ENCODE measurements around the gene SLC22A4. TPM values are rescaled to one million over a fixed set of nuclear protein-coding genes. Genes with fewer than 3 reads are reported as not detected.

Gene SLC22A4
- total RNA-seq, 2 experiments from 2014 or later, result 0.16 to 0.22 TPM

- H3K27me3 Mint-ChIP-seq, result peaks cover 28% of the 10 kb centered on the region
- TF ChIP-seq CTCF (IDR thresholded peaks at IDR 0.05), result no peak
These were observed 16.9 kb upstream of the SLC22A4 start for GRCh38 chr5:132277256-132277655.

GRCh38 chr5:132277971-132278853 is 16.0 kb upstream of the SLC22A4 start:
- H3K4me3 Mint-ChIP-seq, result no peak overlapping the region
- ChIA-PET CTCF (no interaction called here), POLR2A (no interaction called here)
- H3K36me3 Mint-ChIP-seq (ENCODE audit: low read depth), result no peaks in the 10 kb centered on the region
- H3K27ac Mint-ChIP-seq, result no peak overlapping the region
- Histone ChIP-seq H3K9me3 (ENCODE audit: control insufficient read depth in 1 of 2, insufficient read depth in 1 of 2, low read length in 2 of 2) (no peaks in the 10 kb centered on the region), H3K27me3 (ENCODE audit: control insufficient read depth in 1 of 2, insufficient read depth in 2 of 2, low read length in 2 of 2) (no peaks in the 10 kb centered on the region), H3K4me1 (ENCODE audit: insufficient read depth, low read length) (no peaks in the 10 kb centered on the region), H3K27ac (ENCODE audit: low read depth in 1 of 2, low read length in 2 of 2) (no peak overlapping the region), H3K36me3 (ENCODE audit: insufficient read depth, low read length) (no peaks in the 10 kb centered on the region), H3K4me3 (ENCODE audit: low read length) (no peak overlapping the region)
- intact Hi-C loops (cut with DNase I, micrococcal nuclease), result no loop called here
- H3K9me3 Mint-ChIP-seq, result no peaks in the 10 kb centered on the region
- peaks cover 20% of the 10 kb centered on the region for H3K27me3 Mint-ChIP-seq
- TF ChIP-seq CTCF (IDR thresholded peaks at IDR 0.05), result no peak
- ATAC-seq (ENCODE audit: poor library complexity), result no peak
- DNase-seq, result no peak
- H3K4me1 Mint-ChIP-seq (ENCODE audit: low read depth), result no peaks in the 10 kb centered on the region

More at GRCh38 chr5:132277256-132277655, 16.9 kb upstream of the SLC22A4 start:
- ChIA-PET POLR2A (no interaction called here), CTCF (no interaction called here)
- intact Hi-C loops (cut with DNase I, micrococcal nuclease), result no loop called here
- DNase-seq (no peak), ATAC-seq (ENCODE audit: poor library complexity) (no peak)
- Histone ChIP-seq H3K27me3 (ENCODE audit: control insufficient read depth in 1 of 2, insufficient read depth in 2 of 2, low read length in 2 of 2) (no peaks in the 10 kb centered on the region), H3K4me1 (ENCODE audit: insufficient read depth, low read length) (peaks cover 6% of the 10 kb centered on the region), H3K36me3 (ENCODE audit: insufficient read depth, low read length) (no peaks in the 10 kb centered on the region), H3K9me3 (ENCODE audit: control insufficient read depth in 1 of 2, insufficient read depth in 1 of 2, low read length in 2 of 2) (no peaks in the 10 kb centered on the region), H3K27ac (ENCODE audit: low read depth in 1 of 2, low read length in 2 of 2) (no peak overlapping the region), H3K4me3 (ENCODE audit: low read length) (no peak overlapping the region)
- H3K9me3 Mint-ChIP-seq, result no peaks in the 10 kb centered on the region
- no peak overlapping the region for H3K27ac Mint-ChIP-seq
- no peak overlapping the region for H3K4me3 Mint-ChIP-seq
- H3K4me1 Mint-ChIP-seq (ENCODE audit: low read depth), result peaks cover 2% of the 10 kb centered on the region
- H3K36me3 Mint-ChIP-seq (ENCODE audit: low read depth), result no peaks in the 10 kb centered on the region

- DNase-seq, result no peak
- H3K27me3 ChIP-seq (ENCODE audit: control insufficient read depth in 1 of 2, insufficient read depth in 2 of 2, low read length in 2 of 2), result no peaks in the 10 kb centered on the region
- no peaks in the 10 kb centered on the region for H3K36me3 ChIP-seq (ENCODE audit: insufficient read depth, low read length)
- TF ChIP-seq CTCF (IDR thresholded peaks at IDR 0.05), result no peak
- Mint-ChIP-seq H3K4me3 (no peak overlapping the region), H3K27ac (no peak overlapping the region), H3K36me3 (ENCODE audit: low read depth) (no peaks in the 10 kb centered on the region), H3K4me1 (ENCODE audit: low read depth) (no peaks in the 10 kb centered on the region), H3K27me3 (peaks cover 7% of the 10 kb centered on the region), H3K9me3 (no peaks in the 10 kb centered on the region)
- POLR2A ChIA-PET, result no interaction called here
- ATAC-seq (ENCODE audit: poor library complexity), result no peak
- CTCF ChIA-PET, result no interaction called here
- no peak overlapping the region for H3K4me3 ChIP-seq (ENCODE audit: low read length)
- H3K9me3 ChIP-seq (ENCODE audit: control insufficient read depth in 1 of 2, insufficient read depth in 1 of 2, low read length in 2 of 2), result no peaks in the 10 kb centered on the region
- no peaks in the 10 kb centered on the region for H3K4me1 ChIP-seq (ENCODE audit: insufficient read depth, low read length)
- intact Hi-C loops (cut with DNase I, micrococcal nuclease), result no loop called here
- H3K27ac ChIP-seq (ENCODE audit: low read depth in 1 of 2, low read length in 2 of 2), result no peak overlapping the region
These were observed 14.4 kb upstream of the SLC22A4 start for GRCh38 chr5:132279801-132280200.
